SK-N-SH treated with all-trans-retinoic acid at 6 μM for 48 hours (cell line): ENCODE results near the gene HIF3A.
"Not testable (repeated sequence)": the region's sequence is repeated elsewhere in the genome, so short reads cannot be mapped to it uniquely, and the experiment has no call there.

Experiments used
- ATAC-seq: fragments of 200-7000 bp; cut with Tn5 transposase; 3 replicates; pipeline ENCODE4 v1.9.1; 2020; ENCODE audit warnings: mild to moderate bottlenecking, moderate library complexity
- ARNTL ChIP-seq: fragments of 450-650 bp; formaldehyde crosslinking; IDR thresholded peaks from 2 replicates; pipeline ENCODE4 v1.5.0; 2020; ENCODE audit warnings: low read depth, mild to moderate bottlenecking, moderate library complexity, borderline replicate concordance
- BACH2 ChIP-seq: fragments of 250-450 bp; sonication (Bioruptor Pico); IDR thresholded peaks from 2 replicates; pipeline ENCODE4 v1.9.0; 2021; ENCODE audit warnings: mild to moderate bottlenecking, borderline replicate concordance
- CSDC2 ChIP-seq: fragments of 250-450 bp; sonication (Bioruptor Pico); IDR thresholded peaks from 2 replicates; pipeline ENCODE4 v1.5.0; 2020; ENCODE audit warnings: mild to moderate bottlenecking, moderate library complexity
- ESRRG ChIP-seq: fragments of 250-450 bp; sonication (Bioruptor Pico); IDR thresholded peaks from 2 replicates; pipeline ENCODE4 v1.6.1; 2021; ENCODE audit warnings: mild to moderate bottlenecking
- ISL1 ChIP-seq: fragments of 250-450 bp; sonication (Bioruptor Pico); IDR thresholded peaks from 2 replicates; pipeline ENCODE4 v2.1.2; 2022; ENCODE audit warnings: mild to moderate bottlenecking, moderate library complexity
- RARB ChIP-seq: fragments of 250-450 bp; sonication (Bioruptor Pico); IDR thresholded peaks from 2 replicates; pipeline ENCODE4 v1.8.0; 2021; ENCODE audit warnings: mild to moderate bottlenecking, moderate library complexity
- SNAI2 ChIP-seq: fragments of 250-450 bp; sonication (Bioruptor Pico); IDR thresholded peaks from 2 replicates; pipeline ENCODE4 v1.5.0; 2020; ENCODE audit warnings: mild to moderate bottlenecking, moderate library complexity
- TCF4 ChIP-seq: fragments of 250-450 bp; sonication (Bioruptor Pico); IDR thresholded peaks from 2 replicates; pipeline ENCODE4 v1.8.0; 2021; ENCODE audit warnings: mild to moderate bottlenecking, moderate library complexity, borderline replicate concordance
- TOX ChIP-seq: fragments of 250-450 bp; sonication (Bioruptor Pico); IDR thresholded peaks from 2 replicates; pipeline ENCODE4 v1.8.0; 2021; ENCODE audit warnings: mild to moderate bottlenecking, moderate library complexity, borderline replicate concordance
- ZC3H10 ChIP-seq: fragments of 250-450 bp; sonication (Bioruptor Pico); IDR thresholded peaks from 2 replicates; pipeline ENCODE4 v1.5.1; 2021; ENCODE audit warnings: mild to moderate bottlenecking, moderate library complexity
- ZNF565 ChIP-seq: fragments of 450-650 bp; formaldehyde crosslinking; conservative IDR thresholded peaks from 2 replicates; pipeline ENCODE4 v1.5.0; 2020; ENCODE audit warnings: low read depth, mild to moderate bottlenecking, moderate library complexity
- ZNF8 ChIP-seq: fragments of 450-650 bp; formaldehyde crosslinking; IDR thresholded peaks from 2 replicates; pipeline ENCODE4 v1.5.0; 2020; ENCODE audit warnings: mild to moderate bottlenecking, moderate library complexity
- TF ChIP-seq, protein P1 (sequence below): fragments of 250-450 bp; sonication (Bioruptor Pico); IDR thresholded peaks from 2 replicates; pipeline ENCODE4 v1.5.0; 2020; ENCODE audit warnings: mild to moderate bottlenecking, moderate library complexity
- TF ChIP-seq, protein P2 (sequence below): fragments of 250-450 bp; sonication (Bioruptor Pico); IDR thresholded peaks from 2 replicates; pipeline ENCODE4 v1.5.1; 2021; ENCODE audit warnings: mild to moderate bottlenecking, moderate library complexity
- TF ChIP-seq, protein P3 (sequence below): fragments of 250-450 bp; sonication (Bioruptor Pico); IDR thresholded peaks from 2 replicates; pipeline ENCODE4 v1.5.1; 2020; ENCODE audit warnings: low read depth, mild to moderate bottlenecking, moderate library complexity
- TF ChIP-seq, protein P4 (sequence below): fragments of 250-450 bp; sonication (Bioruptor Pico); IDR thresholded peaks from 2 replicates; pipeline ENCODE4 v1.8.0; 2020; ENCODE audit warnings: mild to moderate bottlenecking, moderate library complexity, borderline replicate concordance

The HIF3A gene

DNA sequence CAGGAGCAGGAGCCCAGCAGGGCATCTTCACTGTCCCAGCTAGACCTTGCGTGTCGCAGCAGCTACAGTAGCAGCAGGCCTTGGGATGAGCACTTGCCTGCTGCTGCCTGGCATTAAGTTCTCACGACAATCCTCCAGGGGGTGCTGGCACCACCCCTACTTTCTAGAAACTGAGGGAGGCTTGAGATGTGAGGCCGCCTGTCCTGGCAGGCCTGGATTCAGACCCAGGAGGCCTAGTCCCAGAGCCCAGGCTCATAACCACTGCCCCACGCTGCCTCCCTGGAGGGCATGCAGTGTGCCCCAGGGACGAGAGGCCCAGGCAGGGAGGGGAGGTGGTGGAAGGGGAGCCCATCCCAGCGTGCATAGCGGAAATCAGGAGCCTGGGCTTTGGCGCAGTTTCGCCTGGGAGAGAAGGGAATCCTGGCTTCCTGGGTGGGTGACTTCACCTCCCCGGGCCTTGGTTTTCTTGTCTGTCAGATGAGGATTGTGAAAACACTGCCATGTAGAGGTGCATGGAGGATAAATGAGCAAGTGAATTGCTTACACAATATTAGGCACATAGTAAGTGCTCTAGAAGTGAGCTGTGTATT lies 76.2 kb downstream of the HIF3A start (continued):
- TF ChIP-seq CSDC2 (CRISPR knock-in tag) = no peak

DNA sequence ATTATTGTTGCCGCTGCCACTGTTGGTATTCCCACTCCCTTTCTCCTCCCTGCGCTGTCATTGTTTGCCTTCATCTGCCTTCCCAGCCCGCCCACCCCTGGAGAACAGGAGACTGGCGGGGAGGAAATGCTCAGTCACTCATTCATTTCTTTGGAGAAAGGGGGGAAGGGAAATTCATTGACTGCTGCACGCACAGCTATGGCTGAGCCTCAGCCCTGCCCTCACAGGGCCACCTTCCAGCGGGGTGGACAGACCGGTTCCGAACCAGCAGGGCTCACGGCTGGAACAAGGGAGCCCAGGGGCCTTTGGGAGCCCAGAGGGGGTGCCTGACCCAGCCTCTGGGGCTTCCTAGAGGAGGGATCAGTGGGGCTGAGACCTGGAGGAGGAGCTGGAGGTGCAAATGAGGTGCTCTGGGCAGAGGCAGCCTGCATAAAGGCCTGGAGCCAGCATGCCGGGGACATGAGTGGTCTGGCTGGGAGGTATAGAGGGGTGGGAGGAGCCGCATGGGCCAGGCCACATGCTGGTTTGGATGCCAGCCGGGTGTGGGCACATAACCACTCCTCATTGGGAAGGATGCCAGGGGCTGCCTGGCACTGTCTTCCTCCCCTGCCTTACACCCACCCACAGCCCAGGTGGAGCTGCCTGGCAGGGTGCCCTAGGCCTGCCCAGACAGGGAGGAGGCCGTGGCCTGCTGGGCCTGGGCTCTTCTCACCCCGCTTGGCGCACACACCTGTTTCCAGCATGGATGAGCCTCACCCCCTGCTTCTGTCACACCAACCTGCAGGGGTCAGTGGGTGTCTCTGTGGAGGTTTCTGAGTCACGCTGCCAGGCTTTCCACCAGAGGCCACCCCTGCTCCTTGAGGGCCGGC lies 76.9 kb downstream of the HIF3A start:
- TF ChIP-seq ZC3H10 (CRISPR knock-in tag) = no peak
- TF ChIP-seq, protein P1, sequence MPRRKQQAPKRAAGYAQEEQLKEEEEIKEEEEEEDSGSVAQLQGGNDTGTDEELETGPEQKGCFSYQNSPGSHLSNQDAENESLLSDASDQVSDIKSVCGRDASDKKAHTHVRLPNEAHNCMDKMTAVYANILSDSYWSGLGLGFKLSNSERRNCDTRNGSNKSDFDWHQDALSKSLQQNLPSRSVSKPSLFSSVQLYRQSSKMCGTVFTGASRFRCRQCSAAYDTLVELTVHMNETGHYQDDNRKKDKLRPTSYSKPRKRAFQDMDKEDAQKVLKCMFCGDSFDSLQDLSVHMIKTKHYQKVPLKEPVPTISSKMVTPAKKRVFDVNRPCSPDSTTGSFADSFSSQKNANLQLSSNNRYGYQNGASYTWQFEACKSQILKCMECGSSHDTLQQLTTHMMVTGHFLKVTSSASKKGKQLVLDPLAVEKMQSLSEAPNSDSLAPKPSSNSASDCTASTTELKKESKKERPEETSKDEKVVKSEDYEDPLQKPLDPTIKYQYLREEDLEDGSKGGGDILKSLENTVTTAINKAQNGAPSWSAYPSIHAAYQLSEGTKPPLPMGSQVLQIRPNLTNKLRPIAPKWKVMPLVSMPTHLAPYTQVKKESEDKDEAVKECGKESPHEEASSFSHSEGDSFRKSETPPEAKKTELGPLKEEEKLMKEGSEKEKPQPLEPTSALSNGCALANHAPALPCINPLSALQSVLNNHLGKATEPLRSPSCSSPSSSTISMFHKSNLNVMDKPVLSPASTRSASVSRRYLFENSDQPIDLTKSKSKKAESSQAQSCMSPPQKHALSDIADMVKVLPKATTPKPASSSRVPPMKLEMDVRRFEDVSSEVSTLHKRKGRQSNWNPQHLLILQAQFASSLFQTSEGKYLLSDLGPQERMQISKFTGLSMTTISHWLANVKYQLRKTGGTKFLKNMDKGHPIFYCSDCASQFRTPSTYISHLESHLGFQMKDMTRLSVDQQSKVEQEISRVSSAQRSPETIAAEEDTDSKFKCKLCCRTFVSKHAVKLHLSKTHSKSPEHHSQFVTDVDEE = 0 out of 2 replicates have a peak, but pooled peaks have one; percentile 21
- ATAC-seq = peak; percentile 85

DNA sequence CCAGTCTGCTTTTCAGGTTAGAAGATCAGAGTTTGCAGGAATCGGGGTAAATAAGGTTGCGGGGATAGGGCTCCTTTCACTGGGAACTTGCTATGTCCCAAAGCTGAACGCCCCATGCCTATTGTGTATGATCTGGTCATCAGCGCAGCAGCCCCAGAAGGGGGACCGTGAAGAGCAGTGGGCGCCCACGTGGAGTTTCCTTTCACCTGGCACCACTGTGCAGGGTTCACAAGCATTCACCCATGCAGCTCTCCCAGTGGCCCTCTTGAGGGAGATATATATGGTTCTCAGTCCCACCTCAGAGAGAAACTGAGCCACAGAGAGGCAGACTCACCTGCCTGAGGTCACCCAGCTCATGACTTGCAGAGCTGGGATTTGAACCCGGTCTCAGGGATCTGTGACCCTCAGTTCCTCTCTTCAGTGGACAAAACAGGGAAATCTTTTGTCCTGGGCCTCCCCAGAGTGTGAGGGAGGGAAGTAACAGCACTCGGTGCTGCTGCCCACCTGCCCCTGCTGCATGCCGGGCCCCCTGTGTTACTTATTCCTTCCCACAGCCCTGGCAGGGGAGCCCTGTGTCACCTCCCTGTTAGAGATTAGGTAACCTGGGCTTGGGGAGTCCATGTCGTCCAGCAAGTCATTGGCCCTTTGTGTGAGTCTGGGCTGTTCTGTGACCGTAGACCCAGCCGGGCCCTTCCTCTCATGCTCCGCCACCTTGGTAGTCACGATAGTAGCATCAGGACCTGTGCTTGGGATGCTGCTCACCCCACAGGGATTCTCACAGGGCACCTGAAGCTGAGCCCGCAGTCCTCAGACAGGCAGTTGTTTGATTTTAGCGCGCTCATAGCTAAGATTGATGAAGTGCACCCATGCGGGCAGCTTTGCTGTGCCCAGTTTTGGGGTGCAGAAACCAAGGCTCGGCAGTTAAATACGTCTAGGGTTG lies 78.0 kb downstream of the HIF3A start:
- no peak for TF ChIP-seq ZC3H10 (CRISPR knock-in tag)
- TF ChIP-seq TCF4 (CRISPR knock-in tag) = no peak
- no peak for TF ChIP-seq ISL1
- TF ChIP-seq ZNF8 (CRISPR knock-in tag) = no peak
- TF ChIP-seq ESRRG = no peak

DNA sequence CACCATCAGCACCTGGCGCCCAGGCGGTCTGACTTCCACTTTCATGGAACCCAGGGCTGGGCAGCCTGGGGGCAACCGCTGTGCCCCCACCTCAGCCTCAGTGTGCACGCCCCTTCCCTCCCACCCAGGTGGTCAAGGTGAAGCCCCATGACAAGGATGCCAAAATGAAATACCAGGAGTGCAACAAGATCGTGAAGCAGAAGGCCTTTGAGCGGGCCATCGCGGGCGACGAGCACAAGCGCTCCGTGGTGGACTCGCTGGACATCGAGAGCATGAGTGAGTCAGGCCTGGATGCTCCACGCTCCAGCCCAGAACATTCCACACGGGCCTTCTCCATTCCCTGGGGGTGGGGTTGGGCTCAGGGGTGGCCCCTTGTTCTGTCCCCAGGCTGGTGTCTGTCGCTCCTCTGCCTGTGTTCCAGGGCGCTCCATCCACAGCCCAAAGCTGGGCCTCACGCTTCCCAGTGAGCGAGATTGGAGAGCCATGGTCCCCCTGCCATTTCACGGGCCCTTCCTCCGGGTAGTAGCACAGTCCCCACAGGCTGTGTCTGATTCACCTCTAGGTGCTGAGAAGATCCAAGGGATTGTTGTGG lies 78.7 kb downstream of the HIF3A start:
- not testable (repeated sequence) for ATAC-seq

More for the DNA sequence above, 78.0 kb downstream of the HIF3A start:
- ATAC-seq = no peak

DNA sequence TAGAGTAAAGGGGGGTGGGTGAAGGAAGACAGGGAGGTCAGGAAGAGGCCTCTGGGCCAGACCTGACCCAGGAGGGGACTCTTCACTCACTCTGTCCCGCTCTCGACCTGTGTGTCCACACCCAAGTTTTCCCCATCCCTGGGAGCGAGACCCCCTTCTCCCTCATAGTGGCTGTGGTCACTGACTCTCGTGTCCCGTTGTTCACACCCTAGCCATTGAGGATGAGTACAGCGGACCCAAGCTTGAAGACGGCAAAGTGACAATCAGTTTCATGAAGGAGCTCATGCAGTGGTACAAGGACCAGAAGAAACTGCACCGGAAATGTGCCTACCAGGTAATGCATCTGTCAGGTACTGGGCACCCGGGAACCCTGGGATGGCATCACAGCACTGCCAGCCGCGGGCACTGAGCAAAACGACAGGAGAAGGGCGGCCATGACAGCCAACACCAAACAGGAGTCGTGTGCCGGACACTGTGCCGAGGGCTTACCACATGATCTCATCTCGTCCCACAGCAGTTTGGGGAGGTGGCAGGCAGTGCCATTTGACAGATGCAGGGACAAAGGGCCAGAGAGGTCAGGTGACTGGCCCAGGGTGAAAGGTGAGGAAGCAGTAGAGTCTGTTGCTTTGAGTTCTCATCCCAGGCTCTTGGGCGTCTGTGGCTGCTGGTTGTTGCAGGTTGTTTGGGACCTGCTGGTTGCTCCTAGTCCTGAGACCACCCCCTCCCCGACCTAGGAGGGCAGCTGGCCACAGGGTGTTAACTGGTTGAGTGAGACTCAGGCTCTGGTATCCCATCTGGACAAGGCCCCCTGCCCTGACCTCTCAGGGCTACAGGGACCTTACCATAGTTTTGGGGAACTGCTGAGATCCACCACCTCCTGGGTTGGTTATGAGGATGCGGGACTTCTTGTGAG lies 79.7 kb downstream of the HIF3A start:
- no peak for ATAC-seq
- TF ChIP-seq, protein P1 = no peak
- TF ChIP-seq, protein P2, sequence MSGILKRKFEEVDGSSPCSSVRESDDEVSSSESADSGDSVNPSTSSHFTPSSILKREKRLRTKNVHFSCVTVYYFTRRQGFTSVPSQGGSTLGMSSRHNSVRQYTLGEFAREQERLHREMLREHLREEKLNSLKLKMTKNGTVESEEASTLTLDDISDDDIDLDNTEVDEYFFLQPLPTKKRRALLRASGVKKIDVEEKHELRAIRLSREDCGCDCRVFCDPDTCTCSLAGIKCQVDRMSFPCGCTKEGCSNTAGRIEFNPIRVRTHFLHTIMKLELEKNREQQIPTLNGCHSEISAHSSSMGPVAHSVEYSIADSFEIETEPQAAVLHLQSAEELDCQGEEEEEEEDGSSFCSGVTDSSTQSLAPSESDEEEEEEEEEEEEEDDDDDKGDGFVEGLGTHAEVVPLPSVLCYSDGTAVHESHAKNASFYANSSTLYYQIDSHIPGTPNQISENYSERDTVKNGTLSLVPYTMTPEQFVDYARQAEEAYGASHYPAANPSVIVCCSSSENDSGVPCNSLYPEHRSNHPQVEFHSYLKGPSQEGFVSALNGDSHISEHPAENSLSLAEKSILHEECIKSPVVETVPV (CRISPR knock-in tag) = no peak
- no peak for TF ChIP-seq ZNF565 (CRISPR knock-in tag)
- no peak for TF ChIP-seq ISL1
- TF ChIP-seq, protein P3, sequence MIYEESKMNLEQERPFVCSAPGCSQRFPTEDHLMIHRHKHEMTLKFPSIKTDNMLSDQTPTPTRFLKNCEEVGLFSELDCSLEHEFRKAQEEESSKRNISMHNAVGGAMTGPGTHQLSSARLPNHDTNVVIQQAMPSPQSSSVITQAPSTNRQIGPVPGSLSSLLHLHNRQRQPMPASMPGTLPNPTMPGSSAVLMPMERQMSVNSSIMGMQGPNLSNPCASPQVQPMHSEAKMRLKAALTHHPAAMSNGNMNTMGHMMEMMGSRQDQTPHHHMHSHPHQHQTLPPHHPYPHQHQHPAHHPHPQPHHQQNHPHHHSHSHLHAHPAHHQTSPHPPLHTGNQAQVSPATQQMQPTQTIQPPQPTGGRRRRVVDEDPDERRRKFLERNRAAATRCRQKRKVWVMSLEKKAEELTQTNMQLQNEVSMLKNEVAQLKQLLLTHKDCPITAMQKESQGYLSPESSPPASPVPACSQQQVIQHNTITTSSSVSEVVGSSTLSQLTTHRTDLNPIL (CRISPR knock-in tag) = no peak
- no peak for TF ChIP-seq ZNF8 (CRISPR knock-in tag)
- no peak for TF ChIP-seq CSDC2 (CRISPR knock-in tag)
- TF ChIP-seq, protein P4, sequence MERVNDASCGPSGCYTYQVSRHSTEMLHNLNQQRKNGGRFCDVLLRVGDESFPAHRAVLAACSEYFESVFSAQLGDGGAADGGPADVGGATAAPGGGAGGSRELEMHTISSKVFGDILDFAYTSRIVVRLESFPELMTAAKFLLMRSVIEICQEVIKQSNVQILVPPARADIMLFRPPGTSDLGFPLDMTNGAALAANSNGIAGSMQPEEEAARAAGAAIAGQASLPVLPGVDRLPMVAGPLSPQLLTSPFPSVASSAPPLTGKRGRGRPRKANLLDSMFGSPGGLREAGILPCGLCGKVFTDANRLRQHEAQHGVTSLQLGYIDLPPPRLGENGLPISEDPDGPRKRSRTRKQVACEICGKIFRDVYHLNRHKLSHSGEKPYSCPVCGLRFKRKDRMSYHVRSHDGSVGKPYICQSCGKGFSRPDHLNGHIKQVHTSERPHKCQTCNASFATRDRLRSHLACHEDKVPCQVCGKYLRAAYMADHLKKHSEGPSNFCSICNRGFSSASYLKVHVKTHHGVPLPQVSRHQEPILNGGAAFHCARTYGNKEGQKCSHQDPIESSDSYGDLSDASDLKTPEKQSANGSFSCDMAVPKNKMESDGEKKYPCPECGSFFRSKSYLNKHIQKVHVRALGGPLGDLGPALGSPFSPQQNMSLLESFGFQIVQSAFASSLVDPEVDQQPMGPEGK (CRISPR knock-in tag) = no peak
- no peak for TF ChIP-seq RARB (CRISPR knock-in tag)
- TF ChIP-seq ESRRG = no peak
- no peak for TF ChIP-seq TCF4 (CRISPR knock-in tag)
- no peak for TF ChIP-seq BACH2
- no peak for TF ChIP-seq SNAI2 (CRISPR knock-in tag)
- TF ChIP-seq TOX (CRISPR knock-in tag) = no peak
- no peak for TF ChIP-seq ARNTL (CRISPR knock-in tag)
- TF ChIP-seq ZC3H10 (CRISPR knock-in tag) = no peak
